Peyer's patch (tissue), 4 donors: Measurements from ENCODE around the gene TRMT112.

ENCODE experiments used
- CTCF ChIP-seq, 6 experiments: fragments of 450-650 bp in 4 of 6; fragments of 200-600 bp in 2 of 6; sonication (generic) in 1 of 6; IDR thresholded peaks; one replicate each; pipeline ENCODE4 v1.5.1; 2017 to 2019; ENCODE audit warnings: antibody characterized with exemption in 6 of 6, mild to moderate bottlenecking in 3 of 6, moderate library complexity in 1 of 6
- POLR2A ChIP-seq, 2 donors: fragments of 450-650 bp; IDR thresholded peaks; one replicate each; pipeline ENCODE4 v1.5.1; 2017; ENCODE audit warnings: antibody characterized with exemption in 2 of 2, mild to moderate bottlenecking in 2 of 2, moderate library complexity in 2 of 2

- TF ChIP-seq CTCF (IDR thresholded peaks at IDR 0.05) (no peak), POLR2A (IDR thresholded peaks at IDR 0.05) (no peak)
Observed at GRCh38 chr11:64327993-64328392, 10.6 kb upstream of the TRMT112 start.
